SHP77 (cell line): ENCODE measurements around the gene FBXO44.

Experiments used
- DNase-seq, 2 experiments: peaks; one replicate each; lab custom pipeline; 2025; lab: John Stamatoyannopoulos, UW

Gene FBXO44

DNA sequence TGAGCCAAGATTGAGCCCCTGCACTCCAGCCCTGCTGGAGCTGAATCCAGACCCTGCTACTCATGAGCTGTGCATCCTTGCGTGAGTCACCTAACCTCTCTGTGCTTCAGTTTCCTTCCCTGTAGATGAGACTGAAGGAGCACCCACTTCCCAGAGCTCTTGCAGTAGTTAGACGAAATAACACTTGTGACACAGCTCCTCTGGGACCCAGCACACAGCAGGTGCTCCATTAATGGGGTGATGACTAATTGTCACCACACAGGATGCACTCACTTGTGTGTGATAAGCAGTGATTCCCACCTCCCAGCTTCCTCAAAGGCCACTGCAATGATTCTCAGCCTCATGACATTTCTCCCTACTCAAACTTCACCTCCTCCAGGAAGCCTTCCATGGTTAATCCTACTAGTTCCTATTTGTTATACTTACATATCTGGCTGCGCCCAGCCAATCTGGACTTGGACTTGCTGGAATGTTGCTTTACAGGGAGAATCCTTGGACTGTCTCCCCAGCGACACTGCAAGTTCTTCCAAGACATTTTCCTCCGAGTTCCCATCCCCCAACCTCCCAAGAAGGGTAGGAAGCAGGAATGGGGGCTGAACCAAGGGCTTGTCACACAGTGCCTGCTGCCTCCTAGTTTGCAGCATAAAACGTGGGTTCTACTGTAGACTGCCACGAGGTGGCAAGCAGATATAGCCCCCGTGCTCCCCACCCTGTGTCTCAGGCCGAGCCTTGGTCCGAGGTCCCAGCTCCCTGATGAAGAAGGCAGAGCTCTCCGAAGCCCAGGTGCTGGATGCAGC is 54.1 kb downstream of the FBXO44 start:
- no peak for DNase-seq

DNA sequence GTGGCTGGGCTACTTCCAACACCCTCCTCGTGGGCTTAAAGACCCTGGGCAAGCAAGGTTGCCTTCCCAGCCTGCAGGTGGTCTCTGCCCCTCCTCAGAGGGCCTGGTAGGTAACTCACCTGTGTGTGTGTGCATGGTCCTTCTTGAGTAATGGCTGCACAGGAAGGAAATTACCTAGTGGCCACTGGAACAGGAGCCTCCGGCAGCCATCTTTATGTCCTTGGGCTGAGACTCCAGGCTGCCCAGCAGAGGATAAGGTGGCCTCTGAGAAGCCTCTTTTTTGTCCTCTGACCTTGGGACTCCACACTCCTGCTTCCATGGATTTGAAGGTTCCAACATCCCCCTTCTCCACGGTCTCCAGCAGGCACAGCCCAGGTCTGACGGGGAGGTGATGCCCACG is 56.8 kb downstream of the FBXO44 start:
- no peak for DNase-seq

DNA sequence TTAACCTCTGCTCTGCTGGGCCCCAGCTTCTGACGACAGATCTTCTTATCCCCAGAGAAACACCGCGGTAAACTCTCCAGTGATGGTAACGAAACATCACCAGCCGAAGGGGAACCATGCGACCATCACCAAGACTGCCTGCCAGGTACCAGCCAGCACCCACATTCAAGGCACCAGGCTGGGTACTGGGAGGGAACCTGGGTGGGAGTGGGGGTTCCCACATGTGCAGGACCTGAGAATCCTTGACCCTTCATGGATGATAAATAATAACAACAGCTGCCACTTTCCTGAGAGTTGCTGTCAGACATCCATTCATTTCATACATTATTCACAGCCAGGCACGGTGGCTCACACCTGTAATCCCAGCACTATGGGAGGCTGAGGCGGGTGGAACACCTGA is 57.6 kb downstream of the FBXO44 start:
- no peak for DNase-seq
